ENCODE data around the gene EIF3L. TPM values are rescaled to one million over a fixed set of nuclear protein-coding genes. Genes with fewer than 3 reads are reported as not detected.

EIF3L gene
- total and polyA plus RNA-seq, 10 of the 15 experiments (the other 5 are each of a cell fraction or from before 2014, with no cell fraction given) = 294 to 1,037 (median 618) TPM

DNA sequence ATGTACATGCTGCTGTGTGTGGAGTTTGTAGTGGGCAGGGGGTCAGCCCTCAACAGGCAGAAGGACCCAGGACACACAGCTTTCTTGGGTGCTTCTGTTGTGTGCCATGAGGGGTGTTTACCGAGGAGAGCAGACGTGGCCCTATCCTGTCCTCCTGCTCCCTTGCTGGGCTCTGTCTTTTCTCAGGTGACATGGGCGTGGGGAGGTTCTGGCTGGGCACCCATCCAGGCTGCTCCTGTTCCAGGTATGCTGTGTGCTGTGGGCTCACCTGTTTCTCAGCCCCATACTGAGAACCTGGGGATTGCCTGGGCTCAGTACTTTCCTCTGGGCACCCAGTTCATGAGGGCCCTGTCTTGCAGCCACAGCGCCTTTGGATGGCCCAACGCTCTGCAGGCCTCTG lies 80.2 kb downstream of the EIF3L start:
- no peaks in the 10 kb centered on the region for H4K20me1 ChIP-seq (ENCODE audit: control insufficient read depth, insufficient read depth)
- WGBS (ENCODE audit: insufficient coverage, insufficient replicate concordance, low lambda C conversion rate, missing lambda C conversion rate) = 95% methylated on average over 5 of the region's 5 CpGs
- H3K27me3 ChIP-seq (replicated peaks in 1 of 2; ENCODE audit: control insufficient read depth in 2 of 2, insufficient read depth in 2 of 2, low read length in 1 of 2) = no peaks in the 10 kb centered on the region
- in situ Hi-C loops (cut with MboI) = no loop called here
- BruUV-seq (replicated peaks) = no TSS peak
- POLR2A ChIA-PET = no interaction called here
- no peak for TF ChIP-seq TCF12 (IDR thresholded peaks at IDR 0.05; ENCODE audit: low read depth, low read length)
- no peak for TF ChIP-seq RB1 (IDR thresholded peaks at IDR 0.05; ENCODE audit: borderline replicate concordance)
- no peak for TF ChIP-seq RAD51 (IDR thresholded peaks at IDR 0.05)
- TF ChIP-seq, protein P1, sequence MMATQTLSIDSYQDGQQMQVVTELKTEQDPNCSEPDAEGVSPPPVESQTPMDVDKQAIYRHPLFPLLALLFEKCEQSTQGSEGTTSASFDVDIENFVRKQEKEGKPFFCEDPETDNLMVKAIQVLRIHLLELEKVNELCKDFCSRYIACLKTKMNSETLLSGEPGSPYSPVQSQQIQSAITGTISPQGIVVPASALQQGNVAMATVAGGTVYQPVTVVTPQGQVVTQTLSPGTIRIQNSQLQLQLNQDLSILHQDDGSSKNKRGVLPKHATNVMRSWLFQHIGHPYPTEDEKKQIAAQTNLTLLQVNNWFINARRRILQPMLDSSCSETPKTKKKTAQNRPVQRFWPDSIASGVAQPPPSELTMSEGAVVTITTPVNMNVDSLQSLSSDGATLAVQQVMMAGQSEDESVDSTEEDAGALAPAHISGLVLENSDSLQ (IDR thresholded peaks at IDR 0.05) = no peak
- TF ChIP-seq, protein P2, sequence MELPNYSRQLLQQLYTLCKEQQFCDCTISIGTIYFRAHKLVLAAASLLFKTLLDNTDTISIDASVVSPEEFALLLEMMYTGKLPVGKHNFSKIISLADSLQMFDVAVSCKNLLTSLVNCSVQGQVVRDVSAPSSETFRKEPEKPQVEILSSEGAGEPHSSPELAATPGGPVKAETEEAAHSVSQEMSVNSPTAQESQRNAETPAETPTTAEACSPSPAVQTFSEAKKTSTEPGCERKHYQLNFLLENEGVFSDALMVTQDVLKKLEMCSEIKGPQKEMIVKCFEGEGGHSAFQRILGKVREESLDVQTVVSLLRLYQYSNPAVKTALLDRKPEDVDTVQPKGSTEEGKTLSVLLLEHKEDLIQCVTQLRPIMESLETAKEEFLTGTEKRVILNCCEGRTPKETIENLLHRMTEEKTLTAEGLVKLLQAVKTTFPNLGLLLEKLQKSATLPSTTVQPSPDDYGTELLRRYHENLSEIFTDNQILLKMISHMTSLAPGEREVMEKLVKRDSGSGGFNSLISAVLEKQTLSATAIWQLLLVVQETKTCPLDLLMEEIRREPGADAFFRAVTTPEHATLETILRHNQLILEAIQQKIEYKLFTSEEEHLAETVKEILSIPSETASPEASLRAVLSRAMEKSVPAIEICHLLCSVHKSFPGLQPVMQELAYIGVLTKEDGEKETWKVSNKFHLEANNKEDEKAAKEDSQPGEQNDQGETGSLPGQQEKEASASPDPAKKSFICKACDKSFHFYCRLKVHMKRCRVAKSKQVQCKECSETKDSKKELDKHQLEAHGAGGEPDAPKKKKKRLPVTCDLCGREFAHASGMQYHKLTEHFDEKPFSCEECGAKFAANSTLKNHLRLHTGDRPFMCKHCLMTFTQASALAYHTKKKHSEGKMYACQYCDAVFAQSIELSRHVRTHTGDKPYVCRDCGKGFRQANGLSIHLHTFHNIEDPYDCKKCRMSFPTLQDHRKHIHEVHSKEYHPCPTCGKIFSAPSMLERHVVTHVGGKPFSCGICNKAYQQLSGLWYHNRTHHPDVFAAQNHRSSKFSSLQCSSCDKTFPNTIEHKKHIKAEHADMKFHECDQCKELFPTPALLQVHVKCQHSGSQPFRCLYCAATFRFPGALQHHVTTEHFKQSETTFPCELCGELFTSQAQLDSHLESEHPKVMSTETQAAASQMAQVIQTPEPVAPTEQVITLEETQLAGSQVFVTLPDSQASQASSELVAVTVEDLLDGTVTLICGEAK (IDR thresholded peaks at IDR 0.05; ENCODE audit: borderline replicate concordance) = no peak
- TF ChIP-seq, protein P3, sequence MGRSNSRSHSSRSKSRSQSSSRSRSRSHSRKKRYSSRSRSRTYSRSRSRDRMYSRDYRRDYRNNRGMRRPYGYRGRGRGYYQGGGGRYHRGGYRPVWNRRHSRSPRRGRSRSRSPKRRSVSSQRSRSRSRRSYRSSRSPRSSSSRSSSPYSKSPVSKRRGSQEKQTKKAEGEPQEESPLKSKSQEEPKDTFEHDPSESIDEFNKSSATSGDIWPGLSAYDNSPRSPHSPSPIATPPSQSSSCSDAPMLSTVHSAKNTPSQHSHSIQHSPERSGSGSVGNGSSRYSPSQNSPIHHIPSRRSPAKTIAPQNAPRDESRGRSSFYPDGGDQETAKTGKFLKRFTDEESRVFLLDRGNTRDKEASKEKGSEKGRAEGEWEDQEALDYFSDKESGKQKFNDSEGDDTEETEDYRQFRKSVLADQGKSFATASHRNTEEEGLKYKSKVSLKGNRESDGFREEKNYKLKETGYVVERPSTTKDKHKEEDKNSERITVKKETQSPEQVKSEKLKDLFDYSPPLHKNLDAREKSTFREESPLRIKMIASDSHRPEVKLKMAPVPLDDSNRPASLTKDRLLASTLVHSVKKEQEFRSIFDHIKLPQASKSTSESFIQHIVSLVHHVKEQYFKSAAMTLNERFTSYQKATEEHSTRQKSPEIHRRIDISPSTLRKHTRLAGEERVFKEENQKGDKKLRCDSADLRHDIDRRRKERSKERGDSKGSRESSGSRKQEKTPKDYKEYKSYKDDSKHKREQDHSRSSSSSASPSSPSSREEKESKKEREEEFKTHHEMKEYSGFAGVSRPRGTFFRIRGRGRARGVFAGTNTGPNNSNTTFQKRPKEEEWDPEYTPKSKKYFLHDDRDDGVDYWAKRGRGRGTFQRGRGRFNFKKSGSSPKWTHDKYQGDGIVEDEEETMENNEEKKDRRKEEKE (IDR thresholded peaks at IDR 0.05) = no peak
- TF ChIP-seq TCF3 (IDR thresholded peaks at IDR 0.05; ENCODE audit: borderline replicate concordance, insufficient read depth, low read depth, low read length) = no peak
- TF ChIP-seq, protein P4, sequence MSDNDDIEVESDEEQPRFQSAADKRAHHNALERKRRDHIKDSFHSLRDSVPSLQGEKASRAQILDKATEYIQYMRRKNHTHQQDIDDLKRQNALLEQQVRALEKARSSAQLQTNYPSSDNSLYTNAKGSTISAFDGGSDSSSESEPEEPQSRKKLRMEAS (IDR thresholded peaks at IDR 0.05; ENCODE audit: low read depth, low read length) = no peak
- TF ChIP-seq, protein P5, sequence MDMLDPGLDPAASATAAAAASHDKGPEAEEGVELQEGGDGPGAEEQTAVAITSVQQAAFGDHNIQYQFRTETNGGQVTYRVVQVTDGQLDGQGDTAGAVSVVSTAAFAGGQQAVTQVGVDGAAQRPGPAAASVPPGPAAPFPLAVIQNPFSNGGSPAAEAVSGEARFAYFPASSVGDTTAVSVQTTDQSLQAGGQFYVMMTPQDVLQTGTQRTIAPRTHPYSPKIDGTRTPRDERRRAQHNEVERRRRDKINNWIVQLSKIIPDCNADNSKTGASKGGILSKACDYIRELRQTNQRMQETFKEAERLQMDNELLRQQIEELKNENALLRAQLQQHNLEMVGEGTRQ (IDR thresholded peaks at IDR 0.05; ENCODE audit: borderline replicate concordance, low read depth, low read length) = no peak
- TF ChIP-seq FOS (IDR thresholded peaks at IDR 0.05; ENCODE audit: borderline replicate concordance, extremely low read depth, insufficient read length) = no peak
- H3K27ac ChIP-seq (ENCODE audit: control insufficient read depth, insufficient read depth) = no peak overlapping the region
- H3K79me2 ChIP-seq (ENCODE audit: control insufficient read depth, insufficient read depth, low read length) = no peaks in the 10 kb centered on the region
- CTCF ChIA-PET = no interaction called here
- no peak overlapping the region for H3K9ac ChIP-seq (ENCODE audit: control insufficient read depth, insufficient read depth, low read length)
- H3K36me3 ChIP-seq (ENCODE audit: control insufficient read depth in 2 of 2, insufficient read depth in 2 of 2, low read length in 1 of 2) = peaks cover 3 to 9% of the 10 kb centered on the region in 2 experiments; a peak in 3 of 4 replicates
- no peak overlapping the region for H3K4me3 ChIP-seq
- DNase-seq (ENCODE audit: low read depth, low spot score) = no peak
- SMC1A ChIA-PET (ENCODE audit: uncharacterized antibody, unreplicated experiment) = no interaction called here
- H3K4me1 ChIP-seq (ENCODE audit: control insufficient read depth, insufficient read depth, low read length) = peaks cover 10% of the 10 kb centered on the region
- H2AFZ ChIP-seq (ENCODE audit: control insufficient read depth, low read depth, low read length) = no peak overlapping the region
- no peak overlapping the region for H3K4me2 ChIP-seq (ENCODE audit: control insufficient read depth, insufficient read depth)
- intact Hi-C loops (cut with micrococcal nuclease; ENCODE audit: unreplicated experiment) = no loop called here
- ATAC-seq = no peak
- no peak for FAIRE-seq
- RAD21 ChIA-PET (ENCODE audit: unreplicated experiment) = no interaction called here
- no peaks in the 10 kb centered on the region for H3K9me3 ChIP-seq (replicated peaks; ENCODE audit: control insufficient read depth, insufficient read depth, low read length)
